HepG2 (cell line): Measurements from ENCODE around the gene TASP1.

Experiments
- CTCF ChIP-seq: sonication (generic); formaldehyde crosslinking; IDR thresholded peaks from 2 replicates; pipeline ENCODE4 v1.5.0; 2020; ENCODE audit warnings: mild to moderate bottlenecking, missing genetic modification reagents, moderate library complexity
- DPF2 ChIP-seq: sonication (generic); formaldehyde crosslinking; IDR thresholded peaks from 2 replicates; pipeline ENCODE4 v1.4.0; 2020; ENCODE audit warnings: mild to moderate bottlenecking, low read depth, missing genetic modification reagents, borderline replicate concordance
- ETV5 ChIP-seq: IDR thresholded peaks from 2 replicates; pipeline ENCODE4 v1.6.1; 2018; ENCODE audit warnings: missing biosample characterization, missing genetic modification reagents, inconsistent platforms, borderline replicate concordance
- HCFC1 ChIP-seq: fragments of 150-350 bp; IDR thresholded peaks from 2 replicates; pipeline ENCODE4 v1.6.1; 2014; ENCODE audit warnings: low read depth, low read length
- MTF2 ChIP-seq: sonication (generic); formaldehyde crosslinking; IDR thresholded peaks from 2 replicates; pipeline ENCODE4 v1.5.0; 2020; ENCODE audit warnings: missing genetic modification reagents, borderline replicate concordance
- NFE2L2 ChIP-seq: fragments of 150-350 bp; IDR thresholded peaks from 2 replicates; pipeline ENCODE4 v1.6.1; 2014; ENCODE audit warnings: low read length
- ONECUT2 ChIP-seq: sonication (generic); formaldehyde crosslinking; IDR thresholded peaks from 2 replicates; pipeline ENCODE4 v1.4.0; 2020; ENCODE audit warnings: missing genetic modification reagents
- SETDB1 ChIP-seq: sonication (generic); formaldehyde crosslinking; IDR thresholded peaks from 2 replicates; pipeline ENCODE4 v1.5.1; 2020; ENCODE audit warnings: missing genetic modification reagents, mild to moderate bottlenecking, borderline replicate concordance
- SMARCC2 ChIP-seq: fragments of 450-650 bp; IDR thresholded peaks from 2 replicates; pipeline ENCODE4 v1.6.1; 2017; ENCODE audit warnings: antibody characterized with exemption, mild to moderate bottlenecking
- TAF15 ChIP-seq: fragments of 200-400 bp; formaldehyde crosslinking; IDR thresholded peaks from one replicate; pipeline ENCODE4 v1.6.1; 2018; ENCODE audit warnings: mild to moderate bottlenecking, low read depth, low read length; ENCODE audit not compliant: poor library complexity, severe bottlenecking
- TOE1 ChIP-seq: sonication (generic); formaldehyde crosslinking; IDR thresholded peaks from 2 replicates; pipeline ENCODE4 v1.4.0; 2020; ENCODE audit warnings: mild to moderate bottlenecking, missing genetic modification reagents
- ZKSCAN8 ChIP-seq: IDR thresholded peaks from 2 replicates; pipeline ENCODE4 v1.6.1; 2016; ENCODE audit warnings: borderline replicate concordance, missing genetic modification reagents, missing compliant biosample characterization
- ZNF253 ChIP-seq: sonication (generic); formaldehyde crosslinking; IDR thresholded peaks from 2 replicates; pipeline ENCODE4 v1.8.0; 2022; ENCODE audit warnings: mild to moderate bottlenecking, missing genetic modification reagents, borderline replicate concordance
- ZNF407 ChIP-seq: sonication (generic); formaldehyde crosslinking; IDR thresholded peaks from one replicate; pipeline ENCODE4 v1.5.1; 2020; ENCODE audit warnings: mild to moderate bottlenecking, missing genetic modification reagents; ENCODE audit errors: not compliant biosample characterization

- TF ChIP-seq CTCF (no peak), NFE2L2 (no peak), SMARCC2 (peak; percentile 57; the same call in 1 of the 2 replicates), ZNF253 (CRISPR knock-in tag) (no peak), TOE1 (CRISPR knock-in tag) (no peak), ETV5 (CRISPR knock-in tag) (no peak; the same call in 1 of the 2 replicates), ONECUT2 (no peak), ZNF407 (no peak), DPF2 (no peak), MTF2 (CRISPR knock-in tag) (no peak), ZKSCAN8 (CRISPR knock-in tag) (no peak), SETDB1 (CRISPR knock-in tag) (no peak), HCFC1 (no peak), TAF15 (no peak)
Measured at GRCh38 chr20:13430346-13431002, 208.3 kb downstream of the TASP1 start.
